Stimulated activated CD4-positive, alpha-beta T cell treated with anti-CD3 and anti-CD28 coated beads, Interleukin-2, amount 100 ng/mL, for 24 hours (primary cell): ENCODE data around the gene SYNPO2.

Experiments used
- DNase-seq, 2 donors: peaks; one replicate each; pipeline ENCODE4 v3.0.0-alpha.2; 2020

SYNPO2 gene

DNA sequence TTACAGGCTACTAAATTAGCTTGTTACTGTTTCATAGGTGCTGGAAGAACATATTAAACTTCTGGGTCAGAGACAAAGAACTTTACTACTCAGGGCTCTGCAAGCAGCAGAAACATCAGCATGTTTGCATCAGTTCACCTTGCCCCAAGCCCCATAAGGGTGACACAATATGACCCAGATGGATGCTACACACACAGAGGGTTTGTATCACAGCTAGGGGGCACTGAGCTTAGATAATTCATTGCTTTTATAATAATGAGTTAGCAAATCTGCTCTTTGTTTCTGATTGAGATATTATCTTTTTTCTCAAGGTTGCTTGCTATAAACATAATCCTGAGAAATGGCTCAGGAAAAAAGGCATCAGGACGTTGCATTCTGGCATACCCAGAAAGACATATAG is 4.8 kb upstream of the SYNPO2 start:
- no peak for DNase-seq

DNA sequence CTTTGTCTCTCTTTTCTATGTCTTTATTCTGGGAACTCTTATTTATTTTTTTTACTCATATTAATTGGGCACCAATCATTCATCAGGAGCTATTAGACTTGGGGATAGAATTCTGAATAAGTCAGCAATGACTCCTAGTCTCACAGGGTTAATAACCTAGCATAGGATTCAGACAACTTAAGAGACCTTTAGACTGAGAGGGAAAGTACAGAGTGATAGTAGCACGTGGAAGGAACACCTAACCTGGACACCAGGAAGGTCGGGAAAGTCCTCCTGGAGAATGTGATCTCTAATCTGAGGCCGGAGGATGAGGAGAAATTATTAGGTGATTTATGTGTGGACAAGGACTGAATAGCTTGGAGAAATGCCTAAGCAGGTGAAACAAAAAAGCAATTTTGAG is 3.9 kb upstream of the SYNPO2 start:
- no peak for DNase-seq

DNA sequence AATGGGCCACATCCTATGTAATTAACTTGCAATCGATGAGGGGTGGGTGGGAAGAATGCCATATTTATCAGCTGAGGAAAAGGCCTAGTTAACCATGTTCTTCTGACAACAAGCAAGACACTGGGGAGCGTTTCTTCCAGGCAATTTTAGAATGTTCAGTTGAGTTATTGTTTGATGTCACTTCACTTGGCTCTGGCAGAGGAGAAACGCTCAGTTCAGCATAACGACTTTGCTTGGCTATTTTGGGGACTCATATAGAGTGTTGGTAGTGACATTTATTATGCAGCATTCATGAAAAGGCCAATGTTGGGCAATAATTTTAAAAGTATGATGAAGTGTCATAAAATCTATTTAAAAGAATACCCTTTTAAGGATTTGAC is 648 bp downstream of the SYNPO2 start:
- DNase-seq, result no peak

DNA sequence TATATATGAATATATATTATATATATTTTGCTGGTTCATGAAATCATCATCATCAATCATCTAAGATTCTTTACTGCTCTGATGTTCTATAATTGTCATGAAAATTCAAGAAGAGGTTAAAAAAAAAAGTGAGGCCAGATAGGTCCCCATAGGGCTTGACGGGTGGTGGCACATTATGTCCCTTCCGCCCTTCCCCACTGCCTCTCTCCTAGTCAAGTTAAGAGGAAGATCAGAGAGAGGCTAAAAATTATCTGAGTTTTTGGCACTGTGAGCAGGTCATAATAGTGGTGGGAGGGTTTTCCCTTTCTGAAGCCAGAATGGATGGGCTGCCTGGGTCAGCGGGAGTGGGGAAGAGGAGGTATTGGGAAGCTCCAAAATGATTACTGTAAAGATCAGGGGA is 5.4 kb downstream of the SYNPO2 start:
- no peak for DNase-seq

DNA sequence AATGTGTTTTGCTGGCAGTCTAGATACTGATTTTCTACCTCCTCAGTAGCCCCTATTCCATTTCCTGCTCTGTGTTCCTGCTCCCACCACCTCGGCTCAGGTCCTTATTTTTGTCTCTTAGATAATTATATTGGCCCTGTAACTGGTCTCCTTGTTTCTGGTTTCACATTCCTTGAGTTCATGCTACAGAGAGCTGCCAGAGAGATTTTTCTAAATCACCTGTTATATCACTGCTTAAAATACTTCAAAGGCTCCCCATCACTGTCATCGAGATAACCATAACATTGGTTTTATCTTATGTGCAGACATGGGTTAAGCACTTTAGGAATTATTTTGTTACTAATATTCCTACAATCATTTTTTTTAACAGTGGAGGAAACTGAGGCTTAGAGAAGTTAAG is 9.6 kb downstream of the SYNPO2 start:
- no peak for DNase-seq

DNA sequence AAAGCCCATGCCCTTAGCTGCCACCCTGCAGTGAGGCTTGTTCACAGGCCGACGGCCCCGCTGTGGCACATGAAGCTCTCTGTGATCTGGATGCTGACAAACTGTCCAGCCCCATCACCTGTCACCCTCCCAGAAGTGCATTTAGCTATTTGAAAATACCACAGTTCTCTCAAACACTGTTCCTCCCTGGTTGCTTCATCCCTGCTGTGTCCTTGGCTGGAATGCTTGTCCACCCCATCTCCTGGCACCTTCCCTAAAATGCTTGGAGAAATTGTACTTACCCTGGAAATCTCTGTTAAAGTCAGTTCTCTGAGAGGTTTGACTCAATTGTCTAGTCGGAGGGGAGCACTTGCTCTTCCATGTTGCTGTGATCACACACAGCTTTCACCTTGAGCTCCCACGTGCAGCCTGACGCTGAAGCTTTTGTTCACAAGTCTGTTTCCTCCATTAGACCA is 10.1 kb downstream of the SYNPO2 start:
- no peak for DNase-seq

DNA sequence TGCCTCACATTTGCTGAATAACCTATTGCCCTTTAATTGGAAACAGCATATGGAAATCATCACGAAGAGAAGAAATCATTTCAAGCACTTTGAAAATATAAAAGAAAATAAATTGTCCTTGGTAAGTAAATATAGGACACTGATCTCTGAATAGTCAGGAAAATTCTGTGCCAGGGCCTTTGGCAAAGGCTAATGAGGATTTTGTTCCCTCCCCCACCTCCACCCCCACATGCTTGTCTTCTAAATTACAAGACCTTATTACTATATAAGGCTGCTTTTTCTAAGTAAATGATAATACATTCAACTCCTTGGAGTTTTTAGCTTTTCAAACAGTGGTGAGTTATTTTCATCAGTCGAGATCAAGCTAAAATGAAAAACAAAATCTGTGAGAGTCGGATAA is 15.8 kb downstream of the SYNPO2 start:
- DNase-seq, result no peak

DNA sequence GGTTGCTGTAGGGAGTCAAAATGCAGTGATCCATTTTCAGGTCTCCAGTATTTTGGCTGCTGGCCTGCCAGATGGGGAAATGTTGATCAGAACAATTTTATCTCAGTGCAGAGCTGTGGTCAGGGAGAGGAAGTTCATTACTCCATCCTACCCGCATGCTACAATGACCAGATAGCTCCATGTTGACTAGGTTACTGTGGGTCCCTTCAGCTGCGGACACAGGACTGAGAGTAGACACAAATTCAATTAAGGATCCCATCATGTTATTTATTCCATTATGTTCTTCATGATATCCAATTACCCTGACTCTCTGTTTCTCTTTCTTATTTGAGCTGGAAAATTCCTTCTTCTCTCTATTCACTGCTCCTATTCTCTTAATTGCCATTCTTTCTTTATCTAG is 16.3 kb downstream of the SYNPO2 start:
- DNase-seq, result no peak

DNA sequence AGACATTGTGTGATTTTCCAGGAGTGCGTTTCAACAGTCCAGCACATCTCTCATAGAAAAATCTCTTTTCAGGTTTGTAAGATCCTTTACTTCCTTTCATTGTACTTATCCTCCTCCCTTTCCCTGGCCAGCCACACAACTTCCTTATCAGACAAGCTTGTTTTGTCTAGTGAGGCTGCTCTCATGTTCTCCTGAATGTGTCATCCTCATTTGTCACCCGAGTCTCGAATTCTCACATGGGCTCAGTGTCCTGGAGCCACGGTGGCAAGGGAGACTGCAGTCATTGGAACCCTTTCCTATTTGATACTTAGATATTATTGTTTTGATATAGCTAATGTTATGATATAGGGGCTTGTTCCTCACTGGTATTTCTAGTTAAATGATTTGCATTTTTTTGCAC is 16.9 kb downstream of the SYNPO2 start:
- no peak for DNase-seq

DNA sequence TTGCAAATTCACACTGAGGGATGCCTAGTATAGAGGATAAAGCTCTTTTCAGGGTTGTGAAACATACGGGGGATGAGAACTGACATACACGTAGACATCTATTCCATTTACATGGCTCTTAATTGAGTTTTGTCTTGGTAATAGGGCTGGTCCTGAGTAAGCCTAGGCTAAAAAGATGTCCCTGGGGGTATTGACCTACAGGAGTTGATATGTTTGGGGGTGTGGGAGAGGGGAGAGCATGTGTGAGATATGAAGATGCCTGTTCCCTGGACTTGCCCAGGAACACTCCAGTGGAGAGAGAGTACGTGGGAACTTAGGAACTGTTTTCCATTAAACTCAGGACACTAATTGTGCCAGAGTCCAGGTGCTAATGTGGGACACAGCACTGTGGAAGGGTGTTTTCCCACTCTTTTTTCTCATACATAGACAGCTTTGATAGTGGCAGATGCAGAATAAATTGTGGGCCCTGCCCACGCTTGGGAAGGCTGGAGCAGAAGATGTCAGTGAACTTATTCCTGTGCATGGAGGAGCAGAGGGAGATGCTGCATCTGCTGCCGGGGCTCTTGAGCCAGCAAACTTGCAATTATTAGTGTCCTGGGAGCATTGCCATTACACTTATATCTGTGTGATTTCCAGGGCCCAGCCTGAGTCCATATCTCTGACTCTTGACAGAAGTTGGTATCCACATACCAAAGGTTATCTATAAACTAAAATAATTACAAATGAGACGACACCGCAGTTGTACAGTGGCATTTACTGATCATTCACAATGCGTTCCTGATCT is 20.7 kb downstream of the SYNPO2 start:
- DNase-seq, result no peak

DNA sequence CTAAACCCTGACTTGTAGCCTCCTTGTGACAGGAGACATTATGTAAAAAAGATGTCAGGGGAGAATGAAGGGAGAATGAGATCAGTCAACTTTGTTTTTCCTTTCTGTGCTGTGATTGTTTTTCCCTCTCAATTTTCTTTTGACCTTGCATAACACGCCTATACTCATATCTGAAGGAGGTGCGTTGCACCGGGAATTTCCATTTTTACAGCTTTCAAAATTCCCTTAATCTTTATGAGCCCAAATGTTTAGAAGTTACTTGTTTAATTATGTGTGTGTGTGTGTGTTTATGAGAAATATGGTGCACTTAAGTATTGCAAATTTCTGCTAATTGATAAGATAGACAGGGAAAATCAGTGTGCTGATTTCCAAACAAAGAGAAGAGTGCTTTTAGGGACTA is 21.6 kb downstream of the SYNPO2 start:
- no peak for DNase-seq

DNA sequence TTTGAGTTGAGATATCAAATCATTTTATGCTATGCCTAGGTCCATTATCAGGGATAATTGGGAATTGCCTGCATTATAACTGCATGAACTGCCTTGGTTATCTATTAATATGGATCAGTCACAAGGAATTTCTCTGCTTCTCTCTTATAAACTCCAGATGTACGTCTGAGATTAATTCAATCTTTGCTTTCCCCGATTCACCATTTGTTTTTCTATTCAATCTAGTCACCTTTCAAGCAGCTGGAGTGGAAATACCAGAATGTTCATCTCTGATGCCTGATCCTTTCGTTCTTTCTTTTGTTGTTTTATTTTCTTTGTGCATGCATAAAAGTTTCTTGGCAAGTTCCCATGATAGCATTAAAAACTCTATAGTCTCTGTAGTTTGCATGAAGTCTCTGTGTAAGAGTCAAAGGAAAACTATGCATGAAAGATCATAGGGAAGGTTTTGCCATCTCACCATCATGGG is 22.6 kb downstream of the SYNPO2 start:
- no peak for DNase-seq

DNA sequence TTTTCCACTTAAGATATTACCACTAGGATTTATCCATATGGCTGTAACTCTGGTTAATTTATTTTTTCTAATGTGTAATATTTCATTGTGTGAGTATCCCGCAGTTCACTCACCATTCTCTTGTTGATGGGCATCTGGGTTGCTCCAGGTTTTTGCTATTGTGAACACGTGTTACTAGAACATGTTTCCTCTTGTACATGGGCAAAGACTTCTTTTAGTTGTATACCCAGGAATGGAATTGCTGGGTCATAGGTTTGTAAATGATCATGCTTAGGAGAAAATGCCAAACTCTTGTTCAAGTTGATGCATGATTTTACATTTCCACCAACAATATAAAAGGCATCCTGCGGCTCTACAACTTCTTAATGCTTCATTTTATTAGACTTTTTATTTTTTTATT is 26.8 kb downstream of the SYNPO2 start:
- no peak for DNase-seq

DNA sequence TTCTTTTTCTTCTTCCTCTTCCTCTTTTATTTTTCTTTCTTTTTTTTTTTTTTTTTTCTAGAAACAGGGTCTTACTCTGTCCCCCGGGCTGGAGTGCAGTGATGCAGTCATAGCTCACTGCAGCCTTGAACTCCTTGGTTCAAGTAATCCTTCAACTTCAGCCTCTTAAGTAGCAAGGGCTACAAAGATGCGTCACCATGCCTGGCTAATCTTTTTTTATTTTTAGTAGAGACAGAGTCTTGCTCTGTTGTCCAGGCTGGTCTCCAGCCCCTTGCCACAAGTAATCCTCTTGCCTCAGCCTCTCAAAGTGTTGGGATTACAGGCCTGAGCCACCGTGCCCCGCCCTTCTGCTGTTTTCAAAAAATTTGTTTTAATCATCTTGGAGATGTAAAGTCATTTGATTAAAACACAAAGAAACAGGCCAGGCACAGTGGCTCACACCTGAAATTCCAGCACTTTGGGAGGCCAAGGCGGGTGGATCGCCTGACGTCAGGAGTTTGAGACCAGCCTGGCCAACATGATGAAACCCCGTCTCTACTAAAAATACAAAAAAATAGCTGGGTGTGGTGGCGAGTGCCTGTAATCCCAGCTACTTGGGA is 28.1 kb downstream of the SYNPO2 start:
- DNase-seq, result no peak

DNA sequence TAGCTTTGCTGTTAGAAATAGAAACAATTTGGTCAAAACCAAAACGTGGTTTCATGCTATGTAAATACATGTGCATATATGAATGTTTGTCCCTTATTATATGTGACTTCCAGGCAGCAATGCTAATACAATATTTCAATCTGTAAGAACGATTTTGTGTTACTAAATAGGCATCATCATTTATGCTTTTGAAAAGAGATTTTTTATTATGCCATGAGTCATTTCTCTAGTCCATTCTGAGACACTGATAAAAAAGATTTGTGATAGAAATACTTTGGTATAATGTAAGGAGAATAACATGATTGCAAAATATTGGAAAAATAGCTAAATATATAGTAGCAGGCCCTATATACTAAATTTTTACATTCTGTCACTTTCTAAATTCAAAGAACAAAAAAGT is 28.9 kb downstream of the SYNPO2 start:
- DNase-seq, result no peak

DNA sequence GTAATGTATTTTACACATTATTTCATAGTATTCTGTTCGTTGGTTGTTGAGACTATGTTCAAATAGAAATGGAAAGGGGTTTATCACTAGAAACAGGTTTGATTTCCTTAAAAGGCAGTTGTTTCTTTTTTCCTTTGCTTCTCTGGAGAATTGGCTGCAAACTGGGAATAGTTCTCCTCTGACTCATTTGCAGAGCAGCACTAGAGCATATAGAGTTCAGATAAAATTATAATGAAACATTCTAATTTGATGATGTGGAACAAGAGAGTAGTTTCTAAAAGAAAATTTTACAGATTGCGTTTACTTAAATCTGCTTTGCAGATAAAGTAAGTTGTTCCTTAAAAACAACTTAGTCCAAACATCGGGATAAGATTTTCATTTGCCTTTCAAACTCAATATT is 29.7 kb downstream of the SYNPO2 start:
- DNase-seq, result no peak

DNA sequence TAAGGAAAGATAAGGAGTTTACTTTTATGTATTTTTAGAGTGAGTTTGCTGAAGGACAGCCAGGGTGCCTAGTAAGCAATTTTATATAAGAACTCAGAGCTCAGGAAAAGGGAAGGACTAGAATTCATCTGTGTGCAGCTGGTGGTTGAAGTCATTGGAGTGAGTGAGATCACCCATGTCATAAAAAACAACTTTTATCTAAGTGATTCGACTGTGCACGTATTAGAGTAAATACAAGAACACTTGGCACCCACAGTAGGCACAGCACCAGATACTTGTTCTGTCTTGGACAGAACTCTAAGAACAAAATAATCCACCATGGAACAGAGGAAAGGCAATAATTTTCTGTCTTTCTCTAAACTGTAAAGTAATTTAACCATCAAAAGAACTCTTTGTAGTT is 31.6 kb downstream of the SYNPO2 start:
- DNase-seq, result no peak

DNA sequence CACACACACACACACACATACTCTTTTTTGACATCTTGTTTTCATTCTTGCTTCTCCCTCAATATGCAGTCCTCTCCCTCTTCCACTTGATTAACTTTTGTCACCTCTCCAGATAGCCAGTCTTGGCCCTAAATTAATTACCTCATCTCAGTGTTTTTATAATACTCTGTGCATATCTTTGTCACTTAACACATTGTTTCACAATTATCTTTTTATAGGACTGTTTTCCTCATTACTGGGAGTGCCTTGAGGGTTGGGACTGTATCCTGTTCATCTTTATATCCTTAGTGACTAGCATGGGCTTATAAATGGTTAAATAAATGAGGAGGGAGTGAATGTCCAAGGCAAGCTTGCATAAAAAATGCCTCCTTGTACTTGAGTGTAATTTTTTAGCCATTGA is 33.1 kb downstream of the SYNPO2 start:
- no peak for DNase-seq

DNA sequence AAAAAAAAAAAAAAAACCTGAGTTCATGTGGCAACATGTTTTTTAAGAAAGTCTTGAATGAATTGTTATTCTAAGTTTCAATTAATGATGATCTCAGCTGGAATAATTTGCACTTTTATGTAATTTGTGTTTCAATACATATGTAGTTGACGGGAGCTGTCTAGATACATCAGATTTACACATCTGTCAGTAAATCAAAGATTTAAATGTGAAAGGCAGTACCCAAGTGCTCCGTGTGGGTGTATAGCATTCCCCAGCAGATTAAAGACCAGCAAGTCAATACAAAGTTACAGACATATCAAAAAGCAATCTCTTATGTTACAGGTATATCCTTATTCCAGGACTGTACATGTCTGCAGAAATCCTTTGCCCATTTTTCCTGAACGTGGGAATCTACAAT is 35.2 kb downstream of the SYNPO2 start:
- DNase-seq, result no peak

DNA sequence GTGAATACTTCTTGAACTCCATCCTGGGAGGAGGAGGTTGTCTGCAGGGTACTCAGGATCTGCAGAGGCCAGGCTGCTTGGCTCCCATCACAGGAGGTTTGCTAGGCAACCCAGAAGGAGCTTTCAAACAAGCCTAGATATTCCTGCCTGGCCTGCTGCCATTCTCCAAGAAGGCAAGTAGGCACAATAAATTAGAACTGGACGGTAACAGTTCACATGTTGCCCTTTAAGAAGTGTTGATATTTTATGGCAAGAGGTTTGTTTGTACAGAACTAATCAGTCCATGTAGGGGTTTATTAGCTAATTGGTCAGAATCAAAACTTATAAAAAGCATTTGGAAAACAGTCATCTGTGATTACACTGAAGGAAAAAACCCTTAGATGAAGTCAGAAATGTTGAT is 39.3 kb downstream of the SYNPO2 start:
- no peak for DNase-seq

DNA sequence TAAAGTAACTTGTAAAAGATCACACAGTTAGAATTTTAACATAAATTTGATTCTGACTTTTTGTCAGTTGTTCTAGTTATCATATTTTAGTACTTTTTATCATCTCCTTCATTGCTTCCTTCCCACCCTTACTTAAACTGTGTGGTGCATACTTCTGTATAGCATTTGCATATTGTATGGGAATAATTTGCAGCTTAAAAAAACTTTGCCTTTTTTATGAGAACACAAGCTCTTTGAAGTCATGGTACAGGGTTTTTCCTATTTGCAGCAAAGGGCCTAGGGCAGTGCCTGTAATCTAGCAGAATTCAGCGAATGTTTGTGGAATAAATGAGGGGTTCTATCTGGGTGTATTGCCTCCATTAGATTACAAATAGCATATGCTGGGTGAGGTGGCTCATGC is 41.6 kb downstream of the SYNPO2 start:
- DNase-seq, result no peak

DNA sequence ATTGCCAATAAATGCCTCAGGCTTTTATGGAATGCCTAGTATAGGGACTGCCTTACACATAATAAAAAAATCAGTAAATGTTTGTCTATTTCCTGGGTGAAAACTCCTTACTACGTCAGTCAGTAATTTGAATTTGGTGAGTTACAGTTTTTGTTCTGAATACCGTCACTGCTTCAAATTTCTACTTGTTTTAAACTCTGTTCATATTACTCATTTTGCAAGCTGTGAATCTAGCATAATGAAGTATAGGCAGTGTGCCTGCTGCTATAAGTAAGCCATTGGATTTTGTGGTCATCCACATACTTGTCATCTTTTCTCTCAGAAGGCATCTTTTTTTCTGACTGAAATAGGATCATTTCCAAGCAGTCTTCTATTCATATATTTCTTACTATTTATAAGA is 43.1 kb downstream of the SYNPO2 start:
- no peak for DNase-seq

DNA sequence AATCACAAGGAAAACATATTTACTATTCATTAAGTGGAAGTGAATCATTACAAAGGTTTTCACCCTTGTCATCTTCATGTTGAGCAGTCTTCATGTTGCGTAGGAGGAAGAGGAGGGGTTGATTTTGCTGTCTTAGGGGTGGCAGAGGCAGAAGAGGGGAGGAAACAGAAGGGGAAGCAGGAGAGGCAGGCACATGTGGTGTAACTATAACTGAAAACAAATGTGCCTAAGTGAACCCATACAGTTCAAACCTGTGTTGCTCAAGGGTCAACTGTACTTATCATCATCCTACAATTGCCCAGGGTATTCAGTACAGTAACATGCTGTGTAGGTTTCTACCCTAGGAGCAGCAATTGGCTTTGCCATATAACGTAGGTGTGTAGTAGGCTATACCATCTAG is 47.2 kb downstream of the SYNPO2 start:
- no peak for DNase-seq

DNA sequence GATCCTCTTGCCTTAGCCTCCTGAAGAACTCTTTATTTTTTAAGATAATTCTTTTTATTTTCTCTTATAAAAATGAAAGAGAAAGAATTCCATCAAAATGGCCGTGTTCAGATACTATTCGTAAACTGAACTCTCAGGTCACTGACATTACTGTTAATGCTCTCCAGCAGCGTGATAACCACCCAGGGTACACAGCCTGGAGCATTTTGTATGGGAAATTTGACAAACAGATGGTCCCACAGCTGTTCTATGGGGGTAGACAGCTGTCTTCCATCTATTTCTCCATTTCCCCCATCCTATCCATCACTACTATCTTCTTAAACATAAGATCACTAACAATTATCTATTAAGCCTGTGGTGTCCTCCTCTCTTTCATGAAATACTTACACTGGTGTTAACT is 47.8 kb downstream of the SYNPO2 start:
- no peak for DNase-seq

DNA sequence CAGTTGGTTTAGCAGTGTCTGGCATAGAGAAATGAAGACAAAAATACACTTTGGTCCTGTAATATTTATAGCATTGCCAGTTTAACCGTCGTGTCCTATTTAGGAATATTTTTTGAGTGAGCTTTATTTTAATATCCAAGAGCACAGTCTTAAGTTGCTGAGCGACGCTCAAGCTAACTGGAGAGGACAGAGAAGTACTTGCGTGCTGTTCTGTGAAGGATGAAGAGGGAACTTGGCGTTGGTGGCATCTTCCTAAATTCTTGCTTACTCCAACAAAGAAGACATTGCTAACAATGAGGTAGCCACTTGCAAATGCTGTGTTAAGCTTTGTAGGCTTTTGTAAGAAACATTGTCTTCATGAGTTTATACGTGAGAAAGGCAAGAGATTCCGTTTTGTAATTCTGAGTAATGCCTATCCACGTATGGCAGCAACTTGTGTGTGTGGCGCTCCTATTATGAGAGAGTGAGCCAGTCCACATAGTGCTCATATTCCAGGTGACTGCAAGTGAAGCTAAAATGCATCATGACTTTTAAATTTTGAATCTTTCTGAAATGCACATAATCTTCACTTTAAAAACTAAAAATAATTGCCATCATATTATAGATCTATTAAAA is 50.6 kb downstream of the SYNPO2 start:
- no peak for DNase-seq
